GM19099 (cell line): ENCODE data around the gene DNAAF1.

ENCODE experiments used
- POLR2A ChIP-seq: IDR thresholded peaks from 3 replicates; pipeline ENCODE4 v1.6.1; 2011; ENCODE audit warnings: low read depth; ENCODE audit not compliant: insufficient read length; ENCODE audit errors: extremely low read depth

Gene DNAAF1

DNA sequence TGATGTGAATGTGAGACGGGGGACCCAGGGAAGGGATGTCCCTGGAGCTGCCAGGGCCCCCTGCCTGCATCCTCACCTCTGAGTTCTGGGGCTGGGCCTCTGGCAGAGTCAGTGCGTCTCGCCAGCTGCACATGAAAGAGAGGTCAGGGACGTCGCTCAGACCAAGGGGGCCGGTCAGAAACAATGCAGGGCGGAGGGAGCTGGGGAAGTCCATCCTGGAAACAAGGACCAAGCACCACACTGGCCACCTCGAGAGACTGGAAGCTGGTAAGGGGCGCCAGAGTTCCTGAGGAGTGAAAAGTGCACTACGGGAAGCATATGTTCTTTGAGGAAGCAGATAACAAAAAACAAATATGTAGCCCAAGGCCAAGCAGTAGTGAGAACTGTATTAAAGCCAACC is 39.7 kb downstream of the DNAAF1 start:
- no peak for TF ChIP-seq POLR2A

DNA sequence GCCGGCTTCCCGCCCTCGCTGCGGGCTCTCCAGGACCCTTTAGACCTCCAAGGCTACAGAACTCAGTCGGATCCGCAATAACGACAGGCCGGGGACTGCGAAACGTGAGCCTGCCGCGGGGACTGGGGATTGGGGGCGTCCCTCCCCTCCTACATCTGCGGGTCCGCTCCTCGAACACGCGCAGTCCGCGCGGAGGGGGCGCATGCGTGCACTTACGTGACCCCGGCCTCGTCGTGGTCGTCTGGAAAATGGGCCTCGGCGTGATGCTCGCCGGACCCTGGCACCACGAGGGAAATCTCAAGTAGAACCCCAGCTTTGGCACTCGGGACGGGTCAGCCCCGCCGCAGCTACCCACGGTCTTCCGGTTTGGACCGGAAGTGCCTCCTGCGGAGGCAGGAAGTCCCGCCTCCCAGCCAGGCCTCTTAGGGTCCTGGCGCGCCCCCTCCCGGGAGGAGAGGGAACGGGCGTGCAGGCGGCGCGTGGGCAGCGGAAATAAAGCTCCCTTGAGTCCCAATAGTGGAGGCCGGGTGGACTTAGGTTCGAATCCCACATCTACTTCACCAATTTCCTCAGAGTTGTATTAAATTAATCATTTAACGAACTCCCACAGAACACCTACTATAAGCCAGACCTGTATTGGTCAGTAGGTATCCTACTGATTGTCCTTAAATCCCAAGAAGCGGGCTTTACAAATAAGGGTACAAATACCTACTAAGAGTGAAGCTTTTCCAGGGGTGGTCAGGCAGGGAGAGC is 41.8 kb downstream of the DNAAF1 start, which contains the start of gene TAF1C:
TSS of gene TAF1C (minus strand) at position 373 of the 753 bp plus-strand sequence. CDS start 2,069 bp downstream, outside the sequence.
- peak; percentile 83 for TF ChIP-seq POLR2A

DNA sequence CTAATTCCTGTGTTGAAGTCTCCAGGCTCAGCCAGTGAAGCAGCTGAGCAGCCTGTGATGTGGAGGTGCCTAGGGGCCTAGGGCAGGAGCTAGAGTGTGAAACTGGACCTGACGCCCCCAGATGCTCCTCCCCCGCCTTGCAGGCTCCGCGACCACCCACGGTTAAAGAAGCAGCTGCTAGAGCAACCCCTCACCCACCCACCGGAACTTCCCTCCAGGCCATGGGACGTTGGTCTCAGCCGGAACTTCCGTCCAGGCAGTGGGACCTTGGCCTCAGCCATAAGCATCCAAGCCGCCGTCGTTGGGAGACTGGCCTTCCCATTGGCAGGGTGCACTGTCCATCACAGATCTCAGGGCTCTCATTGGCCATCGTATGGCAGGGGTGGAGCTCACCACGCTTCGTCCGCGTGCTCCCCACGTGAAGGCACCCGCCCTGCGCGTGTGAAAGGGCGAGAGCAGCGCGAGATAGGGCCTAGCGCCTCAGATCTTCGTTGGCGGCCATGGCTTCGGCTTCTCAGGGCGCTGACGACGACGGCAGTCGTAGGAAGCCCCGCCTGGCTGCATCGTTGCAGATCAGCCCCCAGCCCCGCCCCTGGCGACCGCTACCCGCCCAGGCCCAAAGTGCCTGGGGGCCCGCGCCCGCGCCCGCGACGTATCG is 45.8 kb downstream of the DNAAF1 start, which contains the start of gene ADAD2:
TSS of gene ADAD2 (plus strand) at position 427 of the 658 bp plus-strand sequence. CDS start at position 501, 74 bp downstream.
- no peak for TF ChIP-seq POLR2A

DNA sequence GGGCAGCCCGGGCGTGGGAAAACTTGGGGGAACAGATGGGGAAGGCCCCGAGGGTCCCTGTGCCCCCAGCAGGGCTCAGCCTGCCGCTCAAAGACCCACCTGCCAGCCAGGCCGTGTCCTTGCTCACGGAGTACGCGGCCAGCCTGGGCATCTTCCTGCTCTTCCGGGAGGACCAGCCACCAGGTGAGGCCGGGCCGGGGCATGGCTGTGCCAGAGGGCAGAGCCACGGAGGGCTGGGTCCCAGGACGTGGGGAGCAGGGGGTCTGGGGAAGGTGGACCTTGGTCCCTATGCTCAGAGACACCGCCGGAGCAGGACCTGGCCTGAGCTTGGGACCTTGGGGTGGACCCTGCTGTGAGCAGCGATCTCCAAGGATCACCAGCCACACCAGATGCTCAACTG is 46.4 kb downstream of the DNAAF1 start:
- no peak for TF ChIP-seq POLR2A

DNA sequence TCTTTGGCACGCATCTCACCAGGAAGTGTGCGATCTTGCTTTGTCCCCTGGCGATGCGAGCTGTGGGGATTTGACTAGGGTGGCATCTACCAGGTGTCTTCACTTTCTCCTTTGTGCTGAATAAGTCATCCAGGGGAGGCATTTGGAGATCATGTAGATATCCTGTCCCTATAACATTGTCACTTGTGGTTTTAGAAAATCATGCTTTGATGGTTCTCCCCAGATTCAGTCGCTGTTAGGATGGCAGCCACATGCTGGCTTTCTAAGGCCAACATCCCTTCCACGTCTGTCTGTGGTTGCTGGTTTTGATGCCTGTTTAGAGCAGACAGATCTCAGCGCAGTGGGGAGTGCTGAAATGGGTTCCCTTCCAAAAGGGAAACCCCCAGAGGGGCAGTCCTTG is 48.4 kb downstream of the DNAAF1 start:
- TF ChIP-seq POLR2A: no peak

DNA sequence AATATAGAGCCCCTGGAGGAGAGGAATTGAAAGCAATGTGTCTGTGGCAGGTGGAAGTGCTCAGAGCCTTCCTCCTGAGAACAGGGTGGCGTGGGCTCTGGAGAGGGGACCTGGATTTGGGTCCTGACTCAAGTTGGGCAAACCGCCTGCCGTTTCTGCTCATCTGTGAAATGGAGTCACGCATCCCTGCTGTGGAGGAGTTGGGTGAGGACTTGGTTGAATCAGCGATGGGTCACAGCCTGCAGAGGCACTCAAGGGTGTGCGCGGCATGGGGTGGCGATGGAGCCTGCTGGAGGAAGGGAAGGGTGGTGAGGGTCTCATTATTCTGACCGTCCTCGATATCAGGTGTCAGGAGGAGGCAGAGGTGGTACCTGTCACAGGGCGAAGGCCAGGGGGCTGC is 48.9 kb downstream of the DNAAF1 start:
- no peak for TF ChIP-seq POLR2A

DNA sequence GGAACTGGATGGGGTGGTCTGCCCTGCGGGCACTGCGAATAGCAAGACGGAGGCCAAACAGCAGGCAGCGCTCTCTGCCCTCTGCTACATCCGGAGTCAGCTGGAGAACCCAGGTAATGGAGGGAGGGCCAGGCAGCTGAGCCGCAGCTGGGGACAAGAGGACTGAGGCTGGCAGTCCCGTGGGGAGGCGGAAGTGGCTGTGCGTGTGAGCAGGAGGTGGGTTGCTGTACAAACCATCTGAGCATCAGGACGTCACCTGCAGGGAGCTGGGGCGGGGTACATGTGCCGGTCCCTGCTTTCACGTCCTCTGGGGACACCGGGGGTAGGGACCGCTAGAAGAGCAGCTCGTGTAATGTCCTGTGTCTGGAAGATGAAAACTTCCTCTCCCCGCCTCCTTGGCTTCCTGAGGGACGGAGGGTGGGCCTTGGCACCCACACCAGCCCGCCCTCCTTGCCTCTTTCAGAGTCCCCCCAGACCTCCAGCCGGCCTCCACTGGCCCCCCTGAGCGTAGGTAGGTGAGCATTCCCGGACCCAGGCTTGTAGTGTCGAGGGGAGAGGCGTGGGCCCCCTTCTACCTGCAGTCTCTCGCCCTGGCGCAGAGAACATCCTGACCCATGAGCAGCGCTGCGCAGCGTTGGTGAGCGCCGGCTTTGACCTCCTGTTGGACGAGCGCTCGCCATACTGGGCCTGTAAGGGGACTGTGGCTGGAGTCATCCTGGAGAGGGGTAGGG is 49.5 kb downstream of the DNAAF1 start:
- TF ChIP-seq POLR2A: no peak

DNA sequence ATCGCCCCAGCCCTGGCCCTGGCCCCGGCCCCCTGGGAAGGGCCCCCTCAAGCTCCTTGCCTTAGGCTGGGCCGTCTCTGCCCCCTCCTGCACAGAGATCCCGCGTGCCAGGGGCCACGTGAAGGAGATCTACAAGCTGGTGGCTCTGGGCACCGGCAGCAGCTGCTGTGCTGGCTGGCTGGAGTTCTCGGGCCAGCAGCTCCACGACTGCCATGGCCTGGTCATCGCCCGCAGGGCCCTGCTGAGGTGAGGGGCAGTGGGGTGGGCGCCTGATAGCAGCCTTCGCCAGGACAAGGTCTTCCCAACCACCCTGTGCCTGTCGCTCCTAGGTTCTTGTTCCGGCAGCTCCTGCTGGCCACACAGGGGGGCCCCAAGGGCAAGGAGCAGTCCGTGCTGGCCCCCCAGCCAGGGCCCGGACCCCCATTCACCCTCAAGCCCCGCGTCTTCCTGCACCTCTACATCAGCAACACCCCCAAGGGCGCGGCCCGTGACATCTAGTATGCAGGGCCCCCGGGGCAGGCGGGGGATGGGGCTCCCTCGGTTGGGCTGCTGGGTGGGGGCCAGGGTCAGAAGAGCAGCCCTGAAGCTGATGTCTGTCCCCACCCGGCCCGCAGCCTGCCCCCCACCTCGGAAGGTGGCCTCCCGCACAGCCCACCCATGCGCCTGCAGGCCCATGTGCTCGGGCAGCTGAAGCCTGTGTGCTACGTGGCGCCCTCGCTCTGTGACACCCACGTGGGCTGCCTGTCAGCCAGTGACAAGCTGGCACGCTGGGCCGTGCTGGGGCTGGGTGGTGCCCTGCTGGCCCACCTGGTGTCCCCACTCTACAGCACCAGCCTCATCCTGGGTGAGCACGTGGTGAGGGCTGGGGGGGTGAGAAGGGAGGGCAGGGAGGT is 50.3 kb downstream of the DNAAF1 start:
- no peak for TF ChIP-seq POLR2A

DNA sequence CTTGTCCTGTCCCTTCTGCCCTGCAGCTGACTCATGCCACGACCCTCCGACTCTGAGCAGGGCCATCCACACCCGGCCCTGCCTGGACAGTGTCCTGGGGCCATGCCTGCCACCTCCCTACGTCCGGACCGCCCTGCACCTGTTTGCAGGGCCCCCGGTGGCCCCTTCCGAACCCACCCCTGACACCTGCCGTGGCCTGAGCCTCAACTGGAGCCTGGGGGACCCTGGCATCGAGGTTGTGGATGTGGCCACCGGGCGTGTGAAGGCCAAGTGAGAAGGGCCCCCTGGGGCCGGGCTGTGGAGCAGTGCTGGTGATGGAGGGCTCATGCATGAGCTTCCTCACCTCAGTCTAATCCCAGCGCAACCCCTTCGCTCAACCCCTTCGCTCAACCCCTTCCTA is 51.0 kb downstream of the DNAAF1 start:
- TF ChIP-seq POLR2A: no peak

DNA sequence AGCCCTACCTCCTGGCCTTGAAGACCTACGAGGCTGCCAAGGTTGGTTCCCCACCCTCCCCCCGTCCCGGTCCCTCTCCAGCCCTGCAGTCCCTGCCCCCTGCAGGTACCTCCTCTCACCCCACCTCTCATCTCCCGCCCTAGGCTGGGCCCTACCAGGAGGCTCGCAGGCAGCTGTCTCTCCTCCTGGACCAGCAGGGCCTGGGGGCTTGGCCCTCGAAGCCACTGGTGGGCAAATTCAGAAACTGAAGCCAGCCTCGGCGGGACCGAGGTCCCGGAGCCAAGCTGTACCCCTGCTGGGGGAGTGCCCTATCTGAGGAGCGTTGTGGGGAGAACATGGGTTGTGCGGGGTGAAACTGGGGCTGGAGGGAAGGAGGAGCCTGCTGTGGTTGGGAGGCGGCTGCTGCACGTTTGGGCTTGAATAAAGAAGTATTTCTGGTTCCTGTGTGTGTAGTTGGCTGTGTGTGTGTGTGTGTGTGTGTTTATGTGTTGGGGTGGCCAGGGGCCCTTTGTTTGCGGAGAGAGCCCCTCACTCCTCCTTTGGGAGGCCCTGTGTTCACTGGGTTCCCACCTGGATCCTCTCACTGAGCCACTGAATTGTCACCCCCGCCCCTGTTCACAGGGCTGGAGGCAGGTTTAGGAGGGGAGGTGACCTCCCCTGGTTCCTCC is 51.8 kb downstream of the DNAAF1 start:
- TF ChIP-seq POLR2A: no peak

DNA sequence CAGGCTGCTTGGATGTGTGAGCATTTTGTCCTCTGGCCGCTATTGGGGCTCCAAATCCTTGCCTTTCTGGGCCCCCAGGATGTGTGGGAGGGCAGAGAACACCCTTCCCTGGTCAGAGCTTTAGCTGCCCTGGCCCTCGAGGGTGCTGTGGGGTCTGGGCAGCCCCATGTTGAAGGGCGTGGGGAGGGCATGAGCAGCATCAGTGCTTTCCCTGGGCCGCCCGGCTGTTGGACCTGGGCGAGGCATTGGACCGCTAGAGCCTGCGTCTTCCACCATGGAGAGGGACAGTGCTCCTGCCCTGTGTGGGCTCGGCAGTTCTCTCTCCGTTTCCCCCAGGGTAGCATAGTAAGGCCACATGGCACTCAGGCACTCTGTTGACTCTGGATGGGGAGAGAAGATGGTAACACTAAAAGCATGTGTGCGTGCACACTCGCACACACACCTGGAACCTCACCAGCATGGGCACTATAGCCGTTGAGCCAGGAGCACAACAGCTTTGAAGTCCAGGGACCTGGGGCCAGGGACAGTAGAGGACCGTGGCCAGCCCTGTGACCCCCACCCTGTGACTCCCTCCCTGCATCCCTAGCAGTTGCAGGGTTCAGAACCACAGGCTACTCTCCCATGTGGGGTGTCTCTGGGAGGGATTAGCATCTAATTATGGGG is 52.5 kb downstream of the DNAAF1 start:
- TF ChIP-seq POLR2A: no peak

DNA sequence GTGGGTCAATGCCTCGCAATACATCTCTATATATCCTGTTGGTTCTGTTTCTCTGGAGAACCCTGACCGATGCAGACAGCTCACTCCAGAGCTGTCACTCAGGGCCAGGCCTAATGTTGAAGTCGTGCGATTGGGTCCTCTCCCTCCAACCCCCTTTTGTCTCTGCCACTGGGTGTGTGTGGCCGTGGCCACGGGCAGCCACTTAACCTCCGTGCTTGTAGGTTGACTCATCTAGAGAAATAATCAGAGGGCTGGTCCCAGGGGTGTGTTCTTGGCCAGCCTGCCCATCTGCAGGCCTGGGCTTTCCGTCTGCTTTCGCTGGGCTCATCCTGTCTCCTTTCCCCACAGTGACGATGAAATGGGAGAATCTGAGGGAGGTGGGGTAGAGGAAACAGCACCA is 53.3 kb downstream of the DNAAF1 start:
- TF ChIP-seq POLR2A: no peak

DNA sequence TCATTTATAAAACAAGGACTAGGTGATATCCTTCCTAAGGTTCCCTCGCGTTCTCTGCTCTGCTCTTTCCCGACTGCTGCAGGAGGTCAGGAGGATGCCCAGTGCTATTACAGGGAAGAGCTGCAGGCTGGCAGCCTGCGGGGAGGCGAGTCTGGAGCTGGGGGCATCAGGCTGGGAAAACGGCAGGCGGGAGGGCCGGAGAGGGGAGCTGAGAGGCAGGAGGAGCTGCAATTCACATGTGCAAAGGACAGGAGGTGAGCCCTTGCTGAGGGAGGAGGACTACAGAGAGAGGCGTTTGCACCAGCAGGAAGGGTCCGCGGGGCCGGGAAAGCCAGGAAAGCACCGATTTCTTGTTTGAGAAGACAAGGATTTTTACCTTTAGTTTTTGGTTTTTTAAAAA is 54.0 kb downstream of the DNAAF1 start:
- TF ChIP-seq POLR2A: no peak

DNA sequence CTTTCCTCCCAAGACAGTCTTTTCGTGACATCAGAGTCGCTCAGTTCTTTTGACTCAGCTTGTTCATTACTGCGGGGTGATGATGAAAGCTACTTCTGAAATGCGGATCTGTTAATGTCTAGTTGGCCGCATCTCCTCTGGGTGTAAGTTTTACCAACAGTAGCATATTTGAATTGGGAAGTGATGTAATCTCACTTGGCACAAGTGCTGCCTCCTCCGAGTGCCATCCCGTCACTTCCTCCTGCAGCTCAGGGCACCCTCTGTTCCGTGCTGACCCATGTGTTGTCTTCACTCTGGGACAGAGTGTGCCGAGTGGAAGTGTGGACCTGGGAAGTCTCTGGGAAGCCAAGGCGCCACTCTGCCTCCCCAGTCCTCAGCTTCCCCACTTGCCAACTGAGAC is 54.8 kb downstream of the DNAAF1 start:
- TF ChIP-seq POLR2A: no peak
